HEK293 (cell line): ENCODE measurements around the gene RPGRIP1L.

Experiments used
- BCL11A ChIP-seq: fragments of 450-650 bp; formaldehyde crosslinking; IDR thresholded peaks from 2 replicates; pipeline ENCODE4 v1.5.1; 2016; ENCODE audit warnings: low read depth, missing biosample characterization, missing genetic modification characterization
- MEIS1 ChIP-seq: sonication (generic); formaldehyde crosslinking; IDR thresholded peaks from 2 replicates; pipeline ENCODE4 v1.8.1; 2022; ENCODE audit warnings: missing genetic modification reagents, mild to moderate bottlenecking, borderline replicate concordance
- SP2 ChIP-seq: fragments of 450-650 bp; formaldehyde crosslinking; IDR thresholded peaks from 2 replicates; pipeline ENCODE4 v1.5.1; 2016; ENCODE audit warnings: missing biosample characterization, missing genetic modification characterization
- TCF7L2 ChIP-seq: IDR thresholded peaks from 2 replicates; pipeline ENCODE4 v1.6.1; 2011; ENCODE audit warnings: low read depth, mild to moderate bottlenecking, inconsistent platforms, low read length, moderate library complexity, borderline replicate concordance
- ZBTB20 ChIP-seq: fragments of 450-650 bp; formaldehyde crosslinking; IDR thresholded peaks from 2 replicates; pipeline ENCODE4 v1.5.1; 2016; ENCODE audit warnings: missing biosample characterization, missing genetic modification characterization
- ZNF114 ChIP-seq: fragments of 450-650 bp; formaldehyde crosslinking; IDR thresholded peaks from 2 replicates; pipeline ENCODE4 v1.5.0; 2017; ENCODE audit warnings: missing biosample characterization, missing genetic modification characterization
- ZNF274 ChIP-seq, 2 experiments: fragments of 200-500 bp in 1 of 2; fragments of 450-650 bp in 1 of 2; sonication (Bioruptor generic) in 1 of 2; formaldehyde crosslinking in 1 of 2; IDR thresholded peaks; 2 replicates each; pipeline versions ENCODE4 v1.5.1 to v1.6.1; 2014 to 2016; ENCODE audit warnings: borderline replicate concordance in 1 of 2, inconsistent platforms in 1 of 2, low read length in 1 of 2, missing biosample characterization in 1 of 2, missing genetic modification characterization in 1 of 2
- ZNF391 ChIP-seq: fragments of 450-650 bp; formaldehyde crosslinking; IDR thresholded peaks from 2 replicates; pipeline ENCODE4 v1.5.1; 2016; ENCODE audit warnings: low read depth, missing biosample characterization, missing genetic modification characterization, borderline replicate concordance
- TF ChIP-seq, protein P1 (sequence below): fragments of 450-650 bp; formaldehyde crosslinking; IDR thresholded peaks from 2 replicates; pipeline ENCODE4 v1.5.1; 2016; ENCODE audit warnings: missing biosample characterization, missing genetic modification characterization
- TF ChIP-seq, protein P2 (sequence below): fragments of 450-650 bp; formaldehyde crosslinking; IDR thresholded peaks from 2 replicates; pipeline ENCODE4 v1.5.1; 2016; ENCODE audit warnings: missing biosample characterization, missing genetic modification characterization
- TF ChIP-seq, protein P3 (sequence below): fragments of 450-650 bp; formaldehyde crosslinking; IDR thresholded peaks from 2 replicates; pipeline ENCODE4 v1.5.1; 2017; ENCODE audit warnings: missing biosample characterization, missing genetic modification characterization
- TF ChIP-seq, protein P4 (sequence below): fragments of 450-650 bp; formaldehyde crosslinking; IDR thresholded peaks from 2 replicates; pipeline ENCODE4 v1.5.1; 2016; ENCODE audit warnings: missing biosample characterization, missing genetic modification characterization
- TF ChIP-seq, protein P5 (sequence below): fragments of 450-650 bp; formaldehyde crosslinking; IDR thresholded peaks from 2 replicates; pipeline ENCODE4 v1.5.1; 2017; ENCODE audit warnings: missing biosample characterization, missing genetic modification characterization
- TF ChIP-seq, protein P6 (sequence below): sonication (generic); formaldehyde crosslinking; IDR thresholded peaks from 2 replicates; pipeline ENCODE4 v1.8.1; 2022; ENCODE audit warnings: mild to moderate bottlenecking, moderate library complexity, missing genetic modification reagents

DNA sequence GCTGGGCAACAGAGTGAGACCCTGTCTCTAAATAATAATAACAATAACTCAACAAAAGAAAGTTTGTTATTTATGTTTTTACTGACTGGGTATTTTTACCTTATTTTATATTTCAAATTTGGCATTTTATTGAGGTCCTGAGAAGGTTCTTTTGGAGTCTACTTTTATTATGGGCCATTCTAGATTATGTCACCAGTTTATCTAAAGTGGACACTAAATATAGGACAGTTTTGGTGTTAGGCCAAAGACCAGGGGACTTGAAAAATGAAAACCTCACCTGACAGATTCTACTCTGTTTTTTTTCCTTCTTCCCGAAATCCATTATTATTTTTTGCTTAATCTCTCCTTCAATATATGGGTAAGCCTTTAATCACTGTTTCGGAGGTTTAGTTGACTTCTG is 8.4 kb upstream of the RPGRIP1L start:
- TF ChIP-seq, protein P1, sequence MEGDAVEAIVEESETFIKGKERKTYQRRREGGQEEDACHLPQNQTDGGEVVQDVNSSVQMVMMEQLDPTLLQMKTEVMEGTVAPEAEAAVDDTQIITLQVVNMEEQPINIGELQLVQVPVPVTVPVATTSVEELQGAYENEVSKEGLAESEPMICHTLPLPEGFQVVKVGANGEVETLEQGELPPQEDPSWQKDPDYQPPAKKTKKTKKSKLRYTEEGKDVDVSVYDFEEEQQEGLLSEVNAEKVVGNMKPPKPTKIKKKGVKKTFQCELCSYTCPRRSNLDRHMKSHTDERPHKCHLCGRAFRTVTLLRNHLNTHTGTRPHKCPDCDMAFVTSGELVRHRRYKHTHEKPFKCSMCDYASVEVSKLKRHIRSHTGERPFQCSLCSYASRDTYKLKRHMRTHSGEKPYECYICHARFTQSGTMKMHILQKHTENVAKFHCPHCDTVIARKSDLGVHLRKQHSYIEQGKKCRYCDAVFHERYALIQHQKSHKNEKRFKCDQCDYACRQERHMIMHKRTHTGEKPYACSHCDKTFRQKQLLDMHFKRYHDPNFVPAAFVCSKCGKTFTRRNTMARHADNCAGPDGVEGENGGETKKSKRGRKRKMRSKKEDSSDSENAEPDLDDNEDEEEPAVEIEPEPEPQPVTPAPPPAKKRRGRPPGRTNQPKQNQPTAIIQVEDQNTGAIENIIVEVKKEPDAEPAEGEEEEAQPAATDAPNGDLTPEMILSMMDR (tag by site-specific recombination): no peak
- TF ChIP-seq, protein P2, sequence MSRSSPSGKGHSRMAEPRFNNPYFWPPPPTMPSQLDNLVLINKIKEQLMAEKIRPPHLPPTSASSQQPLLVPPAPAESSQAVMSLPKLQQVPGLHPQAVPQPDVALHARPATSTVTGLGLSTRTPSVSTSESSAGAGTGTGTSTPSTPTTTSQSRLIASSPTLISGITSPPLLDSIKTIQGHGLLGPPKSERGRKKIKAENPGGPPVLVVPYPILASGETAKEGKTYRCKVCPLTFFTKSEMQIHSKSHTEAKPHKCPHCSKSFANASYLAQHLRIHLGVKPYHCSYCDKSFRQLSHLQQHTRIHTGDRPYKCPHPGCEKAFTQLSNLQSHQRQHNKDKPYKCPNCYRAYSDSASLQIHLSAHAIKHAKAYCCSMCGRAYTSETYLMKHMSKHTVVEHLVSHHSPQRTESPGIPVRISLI (tag by site-specific recombination): no peak
- TF ChIP-seq, protein P3, sequence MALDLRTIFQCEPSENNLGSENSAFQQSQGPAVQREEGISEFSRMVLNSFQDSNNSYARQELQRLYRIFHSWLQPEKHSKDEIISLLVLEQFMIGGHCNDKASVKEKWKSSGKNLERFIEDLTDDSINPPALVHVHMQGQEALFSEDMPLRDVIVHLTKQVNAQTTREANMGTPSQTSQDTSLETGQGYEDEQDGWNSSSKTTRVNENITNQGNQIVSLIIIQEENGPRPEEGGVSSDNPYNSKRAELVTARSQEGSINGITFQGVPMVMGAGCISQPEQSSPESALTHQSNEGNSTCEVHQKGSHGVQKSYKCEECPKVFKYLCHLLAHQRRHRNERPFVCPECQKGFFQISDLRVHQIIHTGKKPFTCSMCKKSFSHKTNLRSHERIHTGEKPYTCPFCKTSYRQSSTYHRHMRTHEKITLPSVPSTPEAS (tag by site-specific recombination): no peak
- TF ChIP-seq MEIS1 (CRISPR knock-in tag): no peak
- no peak for TF ChIP-seq SP2 (tag by site-specific recombination)
- TF ChIP-seq, protein P4, sequence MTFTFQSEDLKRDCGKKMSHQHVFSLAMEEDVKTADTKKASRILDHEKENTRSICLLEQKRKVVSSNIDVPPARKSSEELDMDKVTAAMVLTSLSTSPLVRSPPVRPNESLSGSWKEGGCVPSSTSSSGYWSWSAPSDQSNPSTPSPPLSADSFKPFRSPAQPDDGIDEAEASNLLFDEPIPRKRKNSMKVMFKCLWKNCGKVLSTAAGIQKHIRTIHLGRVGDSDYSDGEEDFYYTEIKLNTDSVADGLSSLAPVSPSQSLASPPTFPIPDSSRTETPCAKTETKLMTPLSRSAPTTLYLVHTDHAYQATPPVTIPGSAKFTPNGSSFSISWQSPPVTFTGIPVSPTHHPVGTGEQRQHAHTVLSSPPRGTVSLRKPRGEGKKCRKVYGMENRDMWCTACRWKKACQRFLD (tag by site-specific recombination): no peak
- TF ChIP-seq BCL11A (tag by site-specific recombination): no peak
- TF ChIP-seq ZNF274 (IDR thresholded peaks at IDR 0.05; ENCODE audit: low read length): no peak
- no peak for TF ChIP-seq ZNF274 (tag by site-specific recombination; IDR thresholded peaks at IDR 0.05; ENCODE audit: borderline replicate concordance)
- TF ChIP-seq ZBTB20: no peak
- no peak for TF ChIP-seq ZNF114 (tag by site-specific recombination)
- no peak for TF ChIP-seq ZNF391 (tag by site-specific recombination)
- TF ChIP-seq, protein P5, sequence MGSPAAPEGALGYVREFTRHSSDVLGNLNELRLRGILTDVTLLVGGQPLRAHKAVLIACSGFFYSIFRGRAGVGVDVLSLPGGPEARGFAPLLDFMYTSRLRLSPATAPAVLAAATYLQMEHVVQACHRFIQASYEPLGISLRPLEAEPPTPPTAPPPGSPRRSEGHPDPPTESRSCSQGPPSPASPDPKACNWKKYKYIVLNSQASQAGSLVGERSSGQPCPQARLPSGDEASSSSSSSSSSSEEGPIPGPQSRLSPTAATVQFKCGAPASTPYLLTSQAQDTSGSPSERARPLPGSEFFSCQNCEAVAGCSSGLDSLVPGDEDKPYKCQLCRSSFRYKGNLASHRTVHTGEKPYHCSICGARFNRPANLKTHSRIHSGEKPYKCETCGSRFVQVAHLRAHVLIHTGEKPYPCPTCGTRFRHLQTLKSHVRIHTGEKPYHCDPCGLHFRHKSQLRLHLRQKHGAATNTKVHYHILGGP (tag by site-specific recombination): no peak
- TF ChIP-seq, protein P6, sequence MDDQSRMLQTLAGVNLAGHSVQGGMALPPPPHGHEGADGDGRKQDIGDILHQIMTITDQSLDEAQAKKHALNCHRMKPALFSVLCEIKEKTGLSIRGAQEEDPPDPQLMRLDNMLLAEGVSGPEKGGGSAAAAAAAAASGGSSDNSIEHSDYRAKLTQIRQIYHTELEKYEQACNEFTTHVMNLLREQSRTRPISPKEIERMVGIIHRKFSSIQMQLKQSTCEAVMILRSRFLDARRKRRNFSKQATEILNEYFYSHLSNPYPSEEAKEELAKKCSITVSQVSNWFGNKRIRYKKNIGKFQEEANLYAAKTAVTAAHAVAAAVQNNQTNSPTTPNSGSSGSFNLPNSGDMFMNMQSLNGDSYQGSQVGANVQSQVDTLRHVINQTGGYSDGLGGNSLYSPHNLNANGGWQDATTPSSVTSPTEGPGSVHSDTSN (CRISPR knock-in tag): no peak
- TF ChIP-seq TCF7L2: no peak
